22Rv1 (cell line): ENCODE results near the gene WDTC1.

ENCODE experiments used
- H3K27ac ChIP-seq: fragments of 450-650 bp; 2 replicates; pipeline ENCODE4 v1.5.1; 2017
- CTCF ChIP-seq: fragments of 450-650 bp; IDR thresholded peaks from 2 replicates; pipeline ENCODE4 v1.5.1; 2017; ENCODE audit warnings: mild to moderate bottlenecking
- ZFX ChIP-seq: fragments of 450-650 bp; IDR thresholded peaks from 2 replicates; pipeline ENCODE4 v1.6.1; 2017; ENCODE audit warnings: antibody characterized with exemption, borderline replicate concordance

The WDTC1 gene

GRCh38 chr1:27299385-27300271 is 65.2 kb downstream of the WDTC1 start:
- H3K27ac ChIP-seq = no peak overlapping the region
- TF ChIP-seq ZFX = no peak
- no peak for TF ChIP-seq CTCF

- no peak overlapping the region for H3K27ac ChIP-seq
These were observed 66.1 kb downstream of the WDTC1 start for GRCh38 chr1:27300341-27301051.

GRCh38 chr1:27301052-27301422 is 66.6 kb downstream of the WDTC1 start:
- no peak overlapping the region for H3K27ac ChIP-seq
- TF ChIP-seq ZFX = no peak
- TF ChIP-seq CTCF = peak; percentile 66

More at GRCh38 chr1:27300341-27301051, 66.1 kb downstream of the WDTC1 start:
- TF ChIP-seq ZFX (no peak), CTCF (peak; percentile 94)

- no peak for TF ChIP-seq ZFX
- TF ChIP-seq CTCF = no peak
These were observed 67.3 kb downstream of the WDTC1 start for GRCh38 chr1:27301582-27302199.

GRCh38 chr1:27302612-27303011 is 68.2 kb downstream of the WDTC1 start:
- TF ChIP-seq CTCF = no peak
- no peak for TF ChIP-seq ZFX
- H3K27ac ChIP-seq = no peak overlapping the region

More at GRCh38 chr1:27301582-27302199, 67.3 kb downstream of the WDTC1 start:
- H3K27ac ChIP-seq = no peak overlapping the region

GRCh38 chr1:27303509-27303908 is 69.1 kb downstream of the WDTC1 start:
- TF ChIP-seq CTCF (no peak), ZFX (no peak)

More at GRCh38 chr1:27303509-27303908, 69.1 kb downstream of the WDTC1 start:
- H3K27ac ChIP-seq = no peak overlapping the region
